Measurements from ENCODE around the gene MTMR11. TPM values are rescaled to one million over a fixed set of nuclear protein-coding genes. Genes with fewer than 3 reads are reported as not detected.

MTMR11 gene
- total and polyA plus RNA-seq, 7 experiments from 2014 or later, result 1.2 to 14.2 (median 3.6) TPM; not detected in 2

DNA sequence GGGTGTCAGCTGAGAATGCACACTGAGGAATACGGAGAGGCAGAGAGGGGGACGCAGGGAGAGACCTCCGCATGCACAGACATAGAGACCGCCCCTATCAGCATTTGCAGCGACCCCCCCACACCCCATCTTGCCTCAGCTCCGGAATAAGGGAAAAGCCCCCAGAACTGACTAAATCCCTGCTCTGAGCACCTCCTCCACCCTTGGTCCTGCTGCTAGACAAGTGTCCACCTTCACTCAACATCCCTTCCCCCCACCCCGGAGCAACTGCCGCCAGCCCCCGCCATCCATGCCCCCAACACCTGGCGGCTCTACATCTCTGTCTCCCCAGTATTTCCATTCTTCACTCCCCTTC lies 19.8 kb downstream of the MTMR11 start:
- no peaks in the 10 kb centered on the region for H3K27me3 Mint-ChIP-seq
- no peaks in the 10 kb centered on the region for H3K9me3 ChIP-seq (ENCODE audit: control insufficient read depth in 2 of 3, low read length in 3 of 3)
- ChIA-PET POLR2A (interaction anchor here (1.7 to 3.9 kb wide), 2 partner anchors 17 to 30 kb away, joined by 7 to 47 read pairs; partner anchors contain the start of gene BOLA1), CTCF (no interaction called here)
- H3K36me3 ChIP-seq (ENCODE audit: control insufficient read depth in 2 of 3, insufficient read depth in 3 of 3, low read length in 3 of 3), result no peaks in the 10 kb centered on the region
- H3K4me1 ChIP-seq (ENCODE audit: control insufficient read depth in 2 of 2, insufficient read depth in 2 of 2, low read length in 2 of 2), result peaks cover 7 to 33% of the 10 kb centered on the region in 2 donors
- H3K27ac Mint-ChIP-seq, result peak overlapping the region in 6 of 9 donors; percentile 14 to 86 (median 66)
- no peak for DNase-seq
- H3K27ac ChIP-seq (ENCODE audit: low read depth, low read length), result peak overlapping the region; percentile 36
- no peaks in the 10 kb centered on the region for H3K9me3 Mint-ChIP-seq
- peaks cover 0 to 14% (median 5%) of the 10 kb centered on the region in 5 donors for H3K36me3 Mint-ChIP-seq
- no peaks in the 10 kb centered on the region for H3K27me3 ChIP-seq (ENCODE audit: control insufficient read depth in 2 of 2, insufficient read depth in 2 of 2, low read length in 2 of 2)
- intact Hi-C loops (cut with micrococcal nuclease), result loop anchor here (1.0 to 5.0 kb wide), 4 partner anchors 10 to 135 kb away; partner anchors contain the start of genes BOLA1 (in 2 of the 2) and SF3B4 (in 1 of the 2)
- H3K4me3 ChIP-seq (ENCODE audit: low read length), result peak overlapping the region; percentile 81
- peak overlapping the region; percentile 68 to 97 (median 88) for H3K4me3 Mint-ChIP-seq
- H3K4me1 Mint-ChIP-seq, result peaks cover 22 to 60% (median 47%) of the 10 kb centered on the region in 7 donors
- peak; percentile 6 for ATAC-seq

- POLR2A ChIA-PET, result interaction anchor here (0.6 to 3.9 kb wide), 3 partner anchors 16 to 71 kb away, joined by 5 to 47 read pairs (median 7); partner anchors contain the start of gene BOLA1
- DNase-seq, result no peak
These were observed 20.3 kb downstream of the MTMR11 start for GRCh38 chr1:149916193-149916897.

GRCh38 chr1:149915429-149916192 lies 21.1 kb downstream of the MTMR11 start:
- Histone ChIP-seq H3K4me1 (ENCODE audit: control insufficient read depth in 2 of 2, insufficient read depth in 2 of 2, low read length in 2 of 2) (peaks cover 7 to 33% of the 10 kb centered on the region in 2 donors), H3K4me3 (ENCODE audit: low read length) (no peak overlapping the region), H3K36me3 (ENCODE audit: control insufficient read depth in 2 of 3, insufficient read depth in 3 of 3, low read length in 3 of 3) (no peaks in the 10 kb centered on the region), H3K27me3 (ENCODE audit: control insufficient read depth in 2 of 2, insufficient read depth in 2 of 2, low read length in 2 of 2) (no peaks in the 10 kb centered on the region), H3K27ac (ENCODE audit: low read depth, low read length) (no peak overlapping the region), H3K9me3 (ENCODE audit: control insufficient read depth in 2 of 3, low read length in 3 of 3) (no peaks in the 10 kb centered on the region)
- CTCF ChIA-PET, result no interaction called here
- Mint-ChIP-seq H3K4me1 (peaks cover 22 to 61% (median 47%) of the 10 kb centered on the region in 7 donors), H3K36me3 (peaks cover 0 to 20% (median 6%) of the 10 kb centered on the region in 5 donors), H3K27me3 (no peaks in the 10 kb centered on the region), H3K9me3 (no peaks in the 10 kb centered on the region), H3K27ac (peak overlapping the region; percentile 33 to 86 (median 63)), H3K4me3 (peak overlapping the region in 9 of 10 donors; percentile 68 to 97 (median 88))
- intact Hi-C loops (cut with micrococcal nuclease), result loop anchor here in 1 of 2 donors (5.0 kb wide), 1 partner anchor 137 kb away; no protein-coding TSS in a partner anchor
- no peak for DNase-seq
- POLR2A ChIA-PET, result interaction anchor here (0.6 to 3.9 kb wide), 5 partner anchors 12 to 205 kb away, joined by 4 to 47 read pairs (median 7); partner anchors contain the start of genes BOLA1 and SF3B4
- ATAC-seq, result no peak

More at GRCh38 chr1:149916193-149916897, 20.3 kb downstream of the MTMR11 start:
- CTCF ChIA-PET, result no interaction called here
- no peaks in the 10 kb centered on the region for H3K27me3 Mint-ChIP-seq
- no peaks in the 10 kb centered on the region for H3K36me3 ChIP-seq (ENCODE audit: control insufficient read depth in 2 of 3, insufficient read depth in 3 of 3, low read length in 3 of 3)
- H3K9me3 Mint-ChIP-seq, result no peaks in the 10 kb centered on the region
- peak overlapping the region; percentile 33 to 86 (median 64) for H3K27ac Mint-ChIP-seq
- H3K4me3 Mint-ChIP-seq, result peak overlapping the region; percentile 68 to 97 (median 88)
- H3K27ac ChIP-seq (ENCODE audit: low read depth, low read length), result peak overlapping the region; percentile 36
- no peaks in the 10 kb centered on the region for H3K27me3 ChIP-seq (ENCODE audit: control insufficient read depth in 2 of 2, insufficient read depth in 2 of 2, low read length in 2 of 2)
- H3K4me1 ChIP-seq (ENCODE audit: control insufficient read depth in 2 of 2, insufficient read depth in 2 of 2, low read length in 2 of 2), result peaks cover 7 to 33% of the 10 kb centered on the region in 2 donors
- intact Hi-C loops (cut with micrococcal nuclease), result loop anchor here in 1 of 2 donors (5.0 kb wide), 1 partner anchor 136 kb away; no protein-coding TSS in a partner anchor
- peaks cover 22 to 64% (median 47%) of the 10 kb centered on the region in 7 donors for H3K4me1 Mint-ChIP-seq
- peak; percentile 16 for ATAC-seq
- peaks cover 0 to 15% (median 0%) of the 10 kb centered on the region in 5 donors for H3K36me3 Mint-ChIP-seq
- H3K9me3 ChIP-seq (ENCODE audit: control insufficient read depth in 2 of 3, low read length in 3 of 3), result no peaks in the 10 kb centered on the region
- peak overlapping the region; percentile 81 for H3K4me3 ChIP-seq (ENCODE audit: low read length)

DNA sequence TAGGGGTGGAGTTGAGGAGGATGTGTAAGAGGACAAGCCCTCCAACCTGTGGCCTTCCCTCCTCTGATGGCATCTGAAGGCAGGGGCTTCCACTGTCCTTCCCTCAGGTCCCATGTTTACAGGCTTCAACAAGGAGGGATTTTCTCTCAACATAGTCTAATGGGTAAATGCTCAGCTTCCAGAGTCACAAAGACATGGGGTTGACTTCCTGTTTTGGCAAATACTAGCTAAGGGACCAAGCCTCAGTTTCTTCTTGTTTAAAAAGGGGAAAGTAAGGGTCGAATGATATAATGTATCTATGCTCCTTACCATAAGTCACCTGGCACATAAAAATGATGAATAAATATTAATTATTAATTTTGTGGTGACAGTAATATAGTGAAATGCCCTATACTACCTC lies 22.1 kb downstream of the MTMR11 start:
- Mint-ChIP-seq H3K27me3 (no peaks in the 10 kb centered on the region), H3K9me3 (no peaks in the 10 kb centered on the region), H3K36me3 (peaks cover 0 to 20% (median 6%) of the 10 kb centered on the region in 5 donors), H3K4me1 (peaks cover 22 to 61% (median 47%) of the 10 kb centered on the region in 7 donors), H3K27ac (peak overlapping the region in 4 of 9 donors; percentile 57 to 79 (median 74)), H3K4me3 (no peak overlapping the region)
- H3K27me3 ChIP-seq (ENCODE audit: control insufficient read depth in 2 of 2, insufficient read depth in 2 of 2, low read length in 2 of 2), result no peaks in the 10 kb centered on the region
- CTCF ChIA-PET, result no interaction called here
- POLR2A ChIA-PET, result interaction anchor here (1.0 to 3.9 kb wide), 3 partner anchors 10 to 28 kb away, joined by 4 to 47 read pairs (median 8); partner anchors contain the start of gene SF3B4
- no peak for DNase-seq
- peaks cover 7 to 33% of the 10 kb centered on the region in 2 donors for H3K4me1 ChIP-seq (ENCODE audit: control insufficient read depth in 2 of 2, insufficient read depth in 2 of 2, low read length in 2 of 2)
- intact Hi-C loops (cut with micrococcal nuclease), result no loop called here
- H3K36me3 ChIP-seq (ENCODE audit: control insufficient read depth in 2 of 3, insufficient read depth in 3 of 3, low read length in 3 of 3), result no peaks in the 10 kb centered on the region
- no peaks in the 10 kb centered on the region for H3K9me3 ChIP-seq (ENCODE audit: control insufficient read depth in 2 of 3, low read length in 3 of 3)
- no peak overlapping the region for H3K27ac ChIP-seq (ENCODE audit: low read depth, low read length)
- ATAC-seq, result no peak
- H3K4me3 ChIP-seq (ENCODE audit: low read length), result no peak overlapping the region

DNA sequence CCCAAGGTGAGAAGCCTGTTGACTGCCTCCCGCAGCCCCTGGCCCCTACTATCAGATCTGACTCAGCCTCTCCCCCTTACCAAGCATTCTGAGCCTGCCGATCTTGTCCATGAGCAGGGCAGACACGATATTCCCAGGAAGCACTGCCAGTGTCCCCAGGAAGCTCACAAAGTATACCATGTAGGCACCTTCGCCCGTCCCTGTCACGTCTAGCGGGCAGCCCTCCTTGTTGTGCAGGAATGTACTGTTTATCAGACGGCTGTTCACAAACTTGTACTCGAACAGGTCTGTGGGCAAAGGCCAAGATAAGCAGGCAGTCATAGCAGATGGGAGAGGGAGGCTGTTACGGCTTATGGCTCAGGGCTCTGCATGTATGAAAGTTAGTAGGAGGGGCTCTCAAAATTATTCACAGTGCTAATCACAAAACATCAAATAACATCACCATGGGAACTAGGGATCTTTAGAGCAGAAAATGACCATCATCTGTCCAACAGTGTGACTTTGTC lies 30.1 kb downstream of the MTMR11 start:
- peaks cover 0 to 8% (median 3%) of the 10 kb centered on the region in 7 donors for H3K4me1 Mint-ChIP-seq
- Histone ChIP-seq H3K4me3 (ENCODE audit: low read length) (no peak overlapping the region), H3K4me1 (ENCODE audit: control insufficient read depth in 2 of 2, insufficient read depth in 2 of 2, low read length in 2 of 2) (no peaks in the 10 kb centered on the region), H3K36me3 (ENCODE audit: control insufficient read depth in 2 of 3, insufficient read depth in 3 of 3, low read length in 3 of 3) (no peaks in the 10 kb centered on the region), H3K9me3 (ENCODE audit: control insufficient read depth in 2 of 3, low read length in 3 of 3) (no peaks in the 10 kb centered on the region), H3K27me3 (ENCODE audit: control insufficient read depth in 2 of 2, insufficient read depth in 2 of 2, low read length in 2 of 2) (no peaks in the 10 kb centered on the region), H3K27ac (ENCODE audit: low read depth, low read length) (no peak overlapping the region)
- H3K9me3 Mint-ChIP-seq, result no peaks in the 10 kb centered on the region
- DNase-seq (no peak), ATAC-seq (no peak)
- intact Hi-C loops (cut with micrococcal nuclease), result no loop called here
- peaks cover 0 to 22% (median 7%) of the 10 kb centered on the region in 5 donors for H3K36me3 Mint-ChIP-seq
- ChIA-PET CTCF (interaction anchor here (0.7 kb wide), 1 partner anchor 280 kb away, joined by 3 read pairs; no protein-coding TSS in a partner anchor), POLR2A (interaction anchor here (2.1 kb wide), 1 partner anchor 18 kb away, joined by 7 read pairs; a partner anchor contains a TSS)
- H3K4me3 Mint-ChIP-seq, result no peak overlapping the region
- H3K27ac Mint-ChIP-seq, result peak overlapping the region in 1 of 9 donors; percentile 31
- no peaks in the 10 kb centered on the region for H3K27me3 Mint-ChIP-seq

DNA sequence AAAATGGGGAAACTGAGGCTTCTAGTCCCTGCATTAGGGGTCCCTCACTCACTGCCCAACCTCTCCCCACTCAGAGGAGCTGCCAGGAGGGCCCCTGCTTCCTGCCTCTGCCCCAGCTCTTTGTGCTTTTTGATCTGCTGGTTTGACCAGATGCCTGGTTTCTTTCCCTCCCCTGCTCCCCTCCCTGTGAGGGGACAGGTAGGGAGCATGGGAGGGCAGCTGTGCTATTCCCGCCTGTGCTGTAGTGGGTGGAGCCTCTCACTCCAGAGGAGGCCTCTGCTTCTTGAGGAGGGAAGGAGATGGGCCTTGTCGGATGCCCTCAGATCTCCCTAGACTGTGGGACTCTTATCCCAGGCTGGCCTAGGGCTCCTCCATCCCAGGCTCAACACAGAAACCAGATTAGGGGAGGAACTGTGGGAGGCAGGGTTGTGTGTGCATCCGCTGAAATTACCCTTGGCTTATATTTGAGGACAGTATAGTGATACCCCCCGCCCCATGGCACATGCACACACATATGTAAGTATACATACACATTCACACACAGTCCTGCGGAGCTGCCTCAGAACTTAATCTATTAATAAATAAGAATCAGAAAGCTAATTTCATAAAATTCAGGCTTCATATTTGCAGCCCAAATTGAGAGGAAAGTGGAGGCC lies 32.7 kb downstream of the MTMR11 start:
- H3K9me3 Mint-ChIP-seq, result peaks cover 0 to 4% (median 0%) of the 10 kb centered on the region in 11 donors
- Histone ChIP-seq H3K4me3 (ENCODE audit: low read length) (no peak overlapping the region), H3K36me3 (ENCODE audit: control insufficient read depth in 2 of 3, insufficient read depth in 3 of 3, low read length in 3 of 3) (no peaks in the 10 kb centered on the region), H3K27ac (ENCODE audit: low read depth, low read length) (no peak overlapping the region), H3K4me1 (ENCODE audit: control insufficient read depth in 2 of 2, insufficient read depth in 2 of 2, low read length in 2 of 2) (peaks cover 0 to 6% of the 10 kb centered on the region in 2 donors), H3K9me3 (ENCODE audit: control insufficient read depth in 2 of 3, low read length in 3 of 3) (no peaks in the 10 kb centered on the region), H3K27me3 (ENCODE audit: control insufficient read depth in 2 of 2, insufficient read depth in 2 of 2, low read length in 2 of 2) (no peaks in the 10 kb centered on the region)
- H3K27me3 Mint-ChIP-seq, result no peaks in the 10 kb centered on the region
- intact Hi-C loops (cut with micrococcal nuclease), result no loop called here
- DNase-seq (no peak), ATAC-seq (no peak)
- H3K27ac Mint-ChIP-seq, result no peak overlapping the region
- H3K4me3 Mint-ChIP-seq, result no peak overlapping the region
- ChIA-PET CTCF (no interaction called here), POLR2A (interaction anchor here (1.0 to 2.8 kb wide), 2 partner anchors 8 to 16 kb away, joined by 3 to 15 read pairs; a partner anchor contains a TSS)
- peaks cover 8 to 25% (median 17%) of the 10 kb centered on the region in 7 donors for H3K4me1 Mint-ChIP-seq
- peaks cover 0 to 16% (median 4%) of the 10 kb centered on the region in 5 donors for H3K36me3 Mint-ChIP-seq
